ENCODE results near the gene TLN1. TPM values are rescaled to one million over a fixed set of nuclear protein-coding genes. Genes with fewer than 3 reads are reported as not detected.

Gene TLN1
- total and polyA plus RNA-seq, 2 of the 8 experiments (the other 6 are each of a cell fraction or from before 2014, with no cell fraction given) = 28.1 to 90.1 TPM

DNA sequence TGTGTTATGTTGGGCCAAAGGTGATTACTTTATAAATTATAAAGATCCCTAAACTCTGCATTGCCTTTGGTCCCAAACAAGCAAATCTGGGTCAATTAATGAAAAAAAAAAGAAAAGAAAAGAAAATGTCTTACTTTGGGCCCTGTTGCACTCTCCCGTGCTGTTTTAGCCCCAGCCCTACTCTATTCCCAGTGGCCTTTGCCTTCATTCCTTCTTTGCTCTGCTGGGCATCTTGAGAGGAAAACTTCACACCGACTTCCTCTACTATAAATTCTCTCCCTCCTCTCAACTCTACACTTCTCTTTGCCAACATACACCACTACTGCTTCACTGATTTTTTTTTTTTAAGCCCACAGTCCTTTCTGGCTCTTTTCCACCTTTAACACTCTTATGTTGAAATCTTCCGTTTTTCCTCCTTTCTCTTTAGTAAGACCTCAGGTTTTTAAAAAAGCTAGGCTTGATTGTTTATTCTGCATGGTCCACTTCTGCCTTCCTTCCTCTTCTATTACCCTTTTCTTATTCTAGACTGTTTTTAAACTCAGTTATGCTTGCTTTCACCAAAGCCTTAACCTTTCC, 26.6 kb upstream of the TLN1 start:
- Histone ChIP-seq H2BK5ac (ENCODE audit: low read depth, low read length) (no peak overlapping the region), H2BK120ac (replicated peaks; ENCODE audit: low read depth, low read length) (no peak overlapping the region), H3K27ac (ENCODE audit: low read depth, low read length) (no peak overlapping the region), H3K4me3 (ENCODE audit: extremely low read depth in 1 of 4, insufficient read depth in 2 of 4, low read depth in 3 of 4, low read length in 4 of 4) (peak overlapping the region in 1 of 4 experiments; percentile 92; a peak in 2 of 8 replicates), H3K18ac (ENCODE audit: extremely low read depth, low read length) (no peak overlapping the region), H3K36me3 (ENCODE audit: control insufficient read depth in 2 of 4, insufficient read depth in 4 of 4, low read length in 3 of 4) (peaks cover 0 to 4% (median 2%) of the 10 kb centered on the region in 4 experiments; a peak in 3 of 8 replicates), H3K79me2 (ENCODE audit: control insufficient read depth in 1 of 2, insufficient read depth in 2 of 2, low read length in 2 of 2) (peaks cover 0 to 24% of the 10 kb centered on the region in 2 experiments; a peak in 2 of 4 replicates), H4K5ac (ENCODE audit: insufficient read length, low read depth, low read length) (no peak overlapping the region), H4K91ac (replicated peaks; ENCODE audit: insufficient read length, low read length) (no peak overlapping the region), H3K79me1 (ENCODE audit: low read depth, low read length) (no peaks in the 10 kb centered on the region), H4K8ac (ENCODE audit: extremely low read depth, insufficient read depth, low read length) (no peak overlapping the region), H3K23me2 (ENCODE audit: low read depth, low read length) (no peaks in the 10 kb centered on the region; the same call in 1 of the 2 replicates), H4K20me1 (replicated peaks in 1 of 2; ENCODE audit: control insufficient read depth in 1 of 2, insufficient read depth in 2 of 2, low read length in 2 of 2) (no peaks in the 10 kb centered on the region), H2BK15ac (ENCODE audit: low read length) (no peak overlapping the region), H2BK12ac (ENCODE audit: low read depth, low read length) (no peak overlapping the region), H3K23ac (ENCODE audit: insufficient read length) (no peak overlapping the region), H3K9ac (replicated peaks in 1 of 4; ENCODE audit: extremely low read depth in 1 of 4, low read depth in 3 of 4, low read length in 3 of 4) (no peak overlapping the region), H3K9me3 (ENCODE audit: insufficient read depth in 2 of 2, low read depth in 1 of 2, low read length in 1 of 2) (no peaks in the 10 kb centered on the region), H3K27me3 (replicated peaks in 1 of 4; ENCODE audit: control insufficient read depth in 3 of 4, extremely low read depth in 1 of 4, insufficient read depth in 3 of 4, low read length in 3 of 4) (no peaks in the 10 kb centered on the region), H2BK20ac (ENCODE audit: low read length) (no peak overlapping the region), H3K14ac (ENCODE audit: insufficient read length) (no peak overlapping the region), H2AK5ac (ENCODE audit: low read depth, low read length) (no peak overlapping the region), H3K4me1 (replicated peaks in 1 of 4; ENCODE audit: control insufficient read depth in 3 of 4, insufficient read depth in 4 of 4, low read length in 3 of 4) (peaks cover 0 to 5% (median 0%) of the 10 kb centered on the region in 4 experiments; a peak in 2 of 7 replicates), H2AFZ (ENCODE audit: low read length) (no peak overlapping the region), H3K4me2 (ENCODE audit: insufficient read depth in 1 of 2, low read depth in 2 of 2, low read length in 2 of 2) (peak overlapping the region in 1 of 2 experiments; percentile 90; a peak in 1 of 4 replicates), H3K4ac (replicated peaks; ENCODE audit: insufficient read length, low read depth, low read length) (no peak overlapping the region), H3K56ac (replicated peaks; ENCODE audit: insufficient read length, low read depth, low read length) (no peak overlapping the region)
- no peak for DNase-seq (ENCODE audit: low read depth in 1 of 2, low spot score in 2 of 2)
- no peak for FAIRE-seq
- WGBS, 2 experiments (ENCODE audit: extremely low coverage in 1 of 2, insufficient coverage in 1 of 2, insufficient read length in 1 of 2, insufficient replicate concordance in 2 of 2, low coverage in 1 of 2, low lambda C conversion rate in 2 of 2, missing lambda C conversion rate in 1 of 2) = 90% methylated on average over 3 of the region's 3 CpGs; no CpG with 5 or more reads in 1 of the 2 experiments
- ChIA-PET POLR2A (ENCODE audit: partially characterized antibody) (interaction anchor here (0.5 to 2.1 kb wide), 3 partner anchors 9 to 120 kb away, joined by 3 to 8 read pairs (median 5); partner anchors contain the start of genes GBA2 and RGP1), CTCF (ENCODE audit: partially characterized antibody) (interaction anchor here (0.7 to 0.9 kb wide), 2 partner anchors 10 to 96 kb away, joined by 3 read pairs; no protein-coding TSS in a partner anchor)
- TF ChIP-seq CBX5 (IDR thresholded peaks at IDR 0.05; ENCODE audit: low read depth, low read length) = no peak
- TF ChIP-seq, protein P1, sequence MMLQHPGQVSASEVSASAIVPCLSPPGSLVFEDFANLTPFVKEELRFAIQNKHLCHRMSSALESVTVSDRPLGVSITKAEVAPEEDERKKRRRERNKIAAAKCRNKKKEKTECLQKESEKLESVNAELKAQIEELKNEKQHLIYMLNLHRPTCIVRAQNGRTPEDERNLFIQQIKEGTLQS (IDR thresholded peaks at IDR 0.05; ENCODE audit: insufficient read depth, low read depth, low read length) = no peak
- no peak for TF ChIP-seq TAF1 (IDR thresholded peaks at IDR 0.05; ENCODE audit: low read depth, low read length)
- no peak for TF ChIP-seq POLR2AphosphoS5 (IDR thresholded peaks at IDR 0.05; ENCODE audit: low read depth, low read length)
- no peak for TF ChIP-seq KDM1A (IDR thresholded peaks at IDR 0.05; ENCODE audit: borderline replicate concordance, low read length)
- TF ChIP-seq POU5F1 (IDR thresholded peaks at IDR 0.05; ENCODE audit: low read depth, low read length) = no peak
